Globus pallidus (tissue), 1 donor: ENCODE data around the gene RSPH1.

ENCODE experiments used
- DNase-seq: peaks from one replicate; pipeline ENCODE4 v3.0.0-alpha.2; 2015; ENCODE audit warnings: low spot score

The RSPH1 gene

DNA sequence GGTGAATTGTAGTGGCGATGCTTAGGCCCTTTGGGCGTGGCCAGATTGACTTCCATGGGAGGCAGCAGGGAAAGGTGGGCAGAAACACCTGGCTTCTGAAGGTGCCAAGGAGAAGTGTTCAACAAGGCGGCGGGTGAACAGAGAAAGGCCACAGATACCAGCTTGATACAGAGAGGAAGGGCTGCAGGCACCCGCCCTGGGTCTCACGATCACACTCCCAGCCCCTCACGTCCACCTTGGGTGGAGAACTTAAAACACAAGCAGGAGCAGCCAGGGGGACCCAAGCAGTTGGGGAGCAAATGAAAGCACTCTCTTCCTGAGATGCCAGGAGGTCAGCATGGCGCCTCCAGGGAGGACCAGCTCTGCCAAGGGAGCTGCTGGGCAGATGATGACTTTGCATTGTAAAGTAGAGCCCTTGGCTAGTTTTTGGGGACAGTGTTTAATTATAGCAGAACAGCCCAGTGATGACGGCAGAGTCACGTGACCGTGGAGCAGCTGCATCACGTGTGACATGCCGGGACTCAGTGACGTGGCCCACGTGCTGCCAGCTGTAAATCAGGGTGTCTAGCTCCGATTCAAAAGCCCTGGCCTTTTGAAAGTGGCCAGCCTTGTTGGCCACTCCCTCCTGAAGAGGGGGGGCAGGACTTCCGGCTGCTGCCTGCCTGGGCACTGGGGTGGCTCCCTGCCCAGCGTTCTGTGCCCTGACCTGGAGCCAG is 36.6 kb upstream of the RSPH1 start:
- DNase-seq = peak; percentile 73

DNA sequence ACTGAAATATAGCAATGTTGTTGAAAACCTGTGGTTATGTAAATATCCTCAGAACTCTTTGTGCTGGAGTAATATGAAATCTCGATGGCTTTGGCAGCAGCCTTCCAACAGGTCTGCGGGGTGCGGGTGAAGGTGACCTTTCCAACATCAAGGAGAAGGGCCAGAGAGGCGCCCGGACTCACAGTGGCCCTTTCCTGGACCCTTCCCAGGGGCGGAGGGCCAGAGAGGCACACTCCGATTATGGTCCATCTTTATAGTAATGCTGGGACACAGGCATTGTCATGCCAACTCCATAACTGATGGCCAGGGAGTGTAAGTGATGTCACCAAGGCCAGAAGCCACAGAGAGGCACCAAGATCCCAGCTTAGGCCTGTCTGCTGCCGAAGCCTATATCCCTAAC is 35.7 kb upstream of the RSPH1 start:
- no peak for DNase-seq

DNA sequence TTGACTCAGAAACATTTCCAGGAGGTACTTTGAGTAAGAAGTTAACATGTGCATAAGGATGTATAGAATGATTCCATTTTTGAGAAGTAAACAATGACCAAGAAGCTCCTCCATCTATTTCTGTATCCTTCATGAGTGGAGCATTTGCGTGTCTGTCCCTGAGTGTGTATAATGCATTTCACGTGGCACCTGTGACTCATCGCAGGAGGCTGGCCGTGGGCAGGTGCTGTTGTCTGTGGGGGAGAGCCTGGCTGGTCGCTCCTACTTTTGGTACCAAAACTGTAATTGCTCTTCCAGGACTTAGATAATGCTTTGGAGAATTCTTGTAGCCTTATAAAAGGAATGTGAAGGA is 34.1 kb upstream of the RSPH1 start:
- no peak for DNase-seq

DNA sequence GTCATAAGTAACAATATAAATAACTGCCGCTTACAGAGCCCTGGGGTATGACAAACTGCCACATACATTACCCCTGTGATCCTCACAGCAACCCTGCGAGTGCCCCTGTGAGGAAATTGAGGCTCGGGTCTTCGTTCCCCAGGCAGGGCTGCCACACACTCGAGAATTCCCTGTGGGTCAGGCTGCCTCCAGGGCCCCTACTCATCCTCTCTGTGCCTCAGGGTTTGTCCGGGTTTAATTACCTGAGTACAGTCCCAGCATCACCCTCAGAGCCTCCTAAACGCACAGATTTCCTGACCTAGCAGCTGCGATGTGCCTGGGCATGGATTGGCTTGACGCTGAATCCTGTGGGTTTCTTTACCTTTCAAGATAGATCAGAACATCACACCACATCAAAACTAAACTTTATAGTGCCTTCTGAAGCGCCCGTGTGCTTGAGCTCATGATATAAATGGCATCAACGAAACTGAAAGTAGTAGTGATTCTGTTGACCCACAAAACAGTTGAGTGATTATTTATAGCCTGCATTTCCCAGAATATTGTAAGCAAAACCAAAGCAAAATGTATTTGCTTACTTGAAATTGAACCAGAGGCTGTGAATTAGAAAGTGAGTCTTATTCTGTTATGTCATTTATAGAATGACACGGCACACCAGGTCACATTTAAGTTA is 31.6 kb upstream of the RSPH1 start:
- no peak for DNase-seq

DNA sequence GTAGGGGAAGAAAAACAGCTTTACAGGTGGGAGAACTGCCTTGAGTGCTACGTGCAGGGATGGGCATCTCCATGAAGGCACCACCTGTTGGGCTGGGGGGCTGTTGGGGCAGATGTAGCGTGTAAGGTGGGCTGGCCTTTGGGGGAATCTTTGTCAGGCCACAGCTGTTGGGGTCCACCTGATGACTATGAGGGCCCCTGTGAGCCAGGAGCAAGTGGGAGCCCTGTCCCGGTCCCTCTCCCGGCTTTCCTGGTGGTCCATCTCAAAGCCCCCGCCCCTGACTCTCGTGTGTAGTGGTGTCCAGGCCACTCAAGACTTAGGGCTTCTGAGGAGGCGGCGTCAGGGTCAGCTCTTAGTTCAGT is 31.1 kb upstream of the RSPH1 start:
- no peak for DNase-seq

DNA sequence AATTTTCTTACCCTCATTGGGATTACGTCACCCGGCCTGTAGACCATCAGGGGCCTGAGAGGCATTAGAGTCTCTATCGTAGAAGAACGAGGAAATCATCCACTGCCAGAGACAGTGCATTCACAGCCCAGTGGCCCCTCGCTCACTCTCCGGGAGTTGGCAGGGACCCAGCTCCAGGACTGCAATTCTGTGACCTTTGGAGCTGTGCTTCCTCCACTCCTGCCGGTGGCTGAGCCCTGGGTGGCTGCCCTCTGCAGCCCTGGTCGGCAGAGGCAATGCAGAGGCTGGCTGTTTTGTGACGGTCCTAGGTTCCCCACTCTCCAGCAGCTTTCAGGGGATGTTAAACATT is 30.3 kb upstream of the RSPH1 start:
- DNase-seq = no peak

DNA sequence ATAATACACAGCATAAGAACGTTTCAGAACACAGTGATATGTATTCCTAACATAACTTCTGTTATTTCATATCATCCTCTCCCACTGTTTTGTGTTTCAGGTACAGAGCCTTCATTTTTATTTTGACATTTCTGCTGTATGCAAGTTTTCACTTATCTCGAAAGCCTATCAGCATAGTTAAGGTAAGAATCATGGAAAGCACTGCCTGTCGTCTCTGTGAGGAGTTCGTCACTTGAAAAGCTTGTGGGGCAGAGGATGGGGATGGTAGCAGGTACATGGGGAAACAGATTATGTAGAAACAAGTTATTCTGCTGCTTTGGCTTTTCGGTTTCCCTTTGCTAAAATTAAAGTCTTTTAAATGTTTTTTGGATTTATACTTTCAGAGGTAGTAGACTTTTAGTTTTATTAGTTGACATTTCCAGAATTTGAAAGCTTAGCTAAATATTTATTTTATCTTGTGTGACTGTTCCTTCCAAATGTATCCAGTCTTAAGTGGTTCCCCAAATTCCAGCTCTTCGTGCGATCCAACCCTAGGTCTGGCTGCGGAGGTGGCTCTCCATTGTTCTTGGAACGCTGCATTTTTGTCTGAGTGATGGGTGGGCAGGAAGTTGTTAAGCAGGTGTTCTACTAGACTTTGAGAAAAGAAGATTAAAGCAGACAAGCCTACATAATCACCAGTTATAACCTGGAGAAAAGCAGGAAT is 29.8 kb upstream of the RSPH1 start:
- no peak for DNase-seq

DNA sequence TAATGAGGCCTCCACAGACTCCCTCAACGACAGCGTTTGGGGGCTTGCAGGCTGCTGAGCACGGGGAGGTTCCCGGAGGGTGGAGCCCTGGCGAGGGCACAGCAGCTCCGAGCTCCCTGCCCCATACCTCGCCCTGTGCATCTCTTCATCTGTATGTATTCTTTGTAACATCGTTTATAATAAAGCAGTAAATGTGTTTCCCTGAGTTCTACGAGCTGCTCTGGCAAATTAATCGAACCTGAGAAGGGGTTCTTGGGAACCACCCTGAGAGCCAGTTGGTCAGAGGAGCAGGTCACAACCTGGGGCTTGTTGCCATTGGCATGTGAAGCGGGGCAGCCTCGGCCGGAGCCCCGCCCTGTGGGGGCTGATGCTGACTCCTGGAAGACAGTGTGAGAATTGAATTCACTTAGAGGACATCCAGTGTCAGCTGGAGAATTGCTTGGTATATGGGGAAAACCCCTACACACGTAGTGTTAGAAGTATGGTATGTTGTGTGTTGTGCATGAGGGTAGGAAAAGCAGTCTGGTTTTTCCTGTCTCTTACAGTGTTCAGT is 29.1 kb upstream of the RSPH1 start:
- no peak for DNase-seq

DNA sequence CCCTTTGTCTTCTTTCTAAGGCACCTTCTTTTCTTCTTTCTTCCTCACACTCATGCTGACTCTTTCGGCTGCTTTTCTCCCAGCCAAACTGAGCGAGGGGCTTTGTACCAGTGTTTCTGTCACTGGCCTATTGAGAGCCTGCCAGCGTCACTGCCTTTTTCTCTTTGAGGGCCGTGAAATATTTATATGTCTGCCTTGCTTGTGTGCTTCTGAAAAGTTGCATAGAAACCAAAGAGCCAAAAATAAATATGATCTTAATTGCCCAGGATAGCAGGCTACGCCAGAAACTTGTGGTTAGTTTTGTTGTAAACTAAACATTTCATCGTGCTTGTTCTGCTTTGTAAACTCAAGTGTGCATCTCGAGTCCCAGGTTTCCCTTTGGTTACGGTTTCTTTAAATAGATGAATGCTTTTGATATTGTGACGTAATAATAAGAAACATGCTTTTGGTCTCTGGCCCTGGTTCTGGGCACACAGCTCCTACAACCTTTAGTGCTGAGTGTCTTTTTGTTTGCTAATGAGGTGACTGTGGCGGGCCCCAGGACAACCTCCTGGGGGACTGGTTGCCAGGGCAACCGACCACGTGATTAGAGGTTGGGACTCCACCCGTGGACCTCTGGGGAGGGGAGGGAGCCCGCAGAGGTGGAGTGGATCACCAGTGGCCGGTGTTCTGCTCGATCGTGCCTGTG is 28.5 kb upstream of the RSPH1 start:
- DNase-seq = peak; percentile 19

DNA sequence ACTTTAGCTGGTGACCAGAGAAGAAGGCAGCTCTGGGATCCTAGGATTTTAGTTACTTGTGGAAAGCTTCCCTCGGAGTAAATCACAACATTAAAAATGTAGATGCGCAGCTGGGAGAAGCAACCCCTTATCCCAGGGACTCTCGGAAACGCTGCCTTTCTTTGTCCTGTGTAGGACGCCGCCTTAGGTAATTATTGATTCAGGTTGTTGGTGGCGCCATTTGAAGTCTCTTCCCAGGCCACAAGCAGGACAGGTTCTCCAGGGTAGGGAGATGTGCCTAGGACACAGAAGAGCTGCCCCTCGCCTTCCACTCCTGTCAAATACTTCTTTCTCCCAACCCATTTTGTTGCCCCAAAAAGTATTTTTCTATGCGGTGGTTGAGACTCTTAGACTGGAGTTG is 27.9 kb upstream of the RSPH1 start:
- no peak for DNase-seq

DNA sequence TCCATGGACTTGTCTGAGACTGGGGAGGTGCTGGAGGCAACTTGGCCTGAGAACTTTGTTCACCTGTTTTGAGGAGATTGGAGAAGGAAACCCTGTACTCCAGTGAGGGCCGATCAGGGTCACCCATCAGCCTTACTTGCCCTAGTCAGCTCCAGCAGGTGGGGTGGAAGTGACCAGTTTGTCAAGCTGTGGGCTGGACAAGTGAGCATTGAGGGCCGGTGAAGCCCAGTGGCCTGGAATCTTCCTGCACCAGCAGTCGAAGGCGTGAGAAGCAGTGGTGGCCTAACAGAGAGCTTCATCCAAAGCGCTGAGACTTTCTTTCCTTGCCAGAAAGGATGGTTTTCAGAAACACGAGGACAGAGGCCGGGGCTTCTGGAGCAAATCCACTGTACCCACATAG is 27.2 kb upstream of the RSPH1 start:
- no peak for DNase-seq

DNA sequence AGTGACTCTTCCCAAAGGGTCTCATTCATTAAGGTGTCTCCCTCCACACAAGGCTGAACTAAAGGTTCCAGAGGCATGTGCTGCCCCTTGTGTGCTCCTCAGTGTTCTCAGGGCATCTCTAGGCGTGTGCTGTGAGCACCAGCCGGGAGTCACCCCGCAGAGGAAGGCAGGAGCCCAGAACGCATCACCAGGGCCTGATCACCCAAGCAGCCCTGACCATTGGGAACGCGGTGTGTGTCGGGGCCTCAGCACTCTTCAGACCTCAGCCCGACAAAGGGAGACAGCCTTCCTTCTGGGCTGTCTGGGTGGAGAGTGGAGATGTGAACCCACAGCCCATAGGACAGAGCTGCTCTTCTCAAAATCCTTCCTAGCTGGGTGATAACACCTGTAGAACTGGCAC is 26.7 kb upstream of the RSPH1 start:
- no peak for DNase-seq

DNA sequence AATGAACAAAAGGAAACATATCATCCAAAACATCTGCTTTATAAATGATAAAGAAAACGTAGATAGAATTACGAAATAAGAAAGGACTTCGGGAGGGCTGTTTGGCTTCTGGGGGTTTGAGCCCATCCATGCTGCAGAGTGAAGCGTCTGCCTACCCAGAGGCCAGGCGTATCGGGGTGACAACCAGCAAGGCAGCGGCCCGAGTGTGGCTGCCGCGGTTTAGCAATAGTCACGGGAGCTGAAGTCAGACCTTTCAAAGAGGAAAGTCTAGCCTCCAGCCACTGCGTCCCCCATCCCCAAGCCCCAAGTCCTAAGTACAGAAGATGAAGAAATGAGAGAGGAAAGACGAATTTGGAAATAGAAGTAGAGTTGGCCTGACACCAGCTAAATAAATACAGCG is 26.2 kb upstream of the RSPH1 start:
- no peak for DNase-seq

DNA sequence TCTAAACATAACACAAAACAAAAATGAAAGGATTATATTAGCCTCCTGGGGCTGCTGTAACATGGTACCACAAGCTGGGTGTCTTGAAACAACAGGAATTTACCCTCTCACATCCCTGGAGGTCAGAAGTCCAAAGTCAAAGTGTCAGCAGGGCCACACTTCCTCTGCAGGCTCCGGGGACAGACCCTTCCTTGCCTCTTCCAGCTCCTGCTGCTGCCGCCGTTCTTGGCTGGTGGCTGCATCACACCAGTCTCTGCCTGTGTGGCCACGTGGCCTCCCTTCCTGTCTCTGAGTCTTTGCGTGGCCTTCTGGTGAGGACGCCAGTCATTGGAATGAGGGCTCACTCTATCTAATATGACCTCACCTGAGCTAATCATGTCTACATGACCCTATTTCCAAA is 25.8 kb upstream of the RSPH1 start:
- DNase-seq = no peak

DNA sequence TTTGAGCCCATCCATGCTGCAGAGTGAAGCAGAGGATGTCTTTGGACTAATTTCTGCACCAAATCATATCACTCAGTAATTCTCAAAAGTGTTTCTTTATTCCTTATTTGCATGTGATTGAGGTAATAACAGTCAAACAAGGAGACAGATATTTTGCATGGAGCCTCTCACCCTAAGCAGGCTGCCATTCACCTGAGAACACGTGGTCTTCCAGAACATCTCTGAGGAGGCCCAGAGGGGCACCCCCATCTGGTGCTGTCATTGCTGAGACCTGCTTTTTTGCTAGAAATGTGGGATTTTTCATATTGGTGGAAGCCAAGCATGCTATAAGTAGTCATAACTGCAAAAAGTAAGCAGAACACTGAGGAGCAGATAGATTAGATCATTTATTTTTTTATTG is 25.4 kb upstream of the RSPH1 start:
- no peak for DNase-seq

DNA sequence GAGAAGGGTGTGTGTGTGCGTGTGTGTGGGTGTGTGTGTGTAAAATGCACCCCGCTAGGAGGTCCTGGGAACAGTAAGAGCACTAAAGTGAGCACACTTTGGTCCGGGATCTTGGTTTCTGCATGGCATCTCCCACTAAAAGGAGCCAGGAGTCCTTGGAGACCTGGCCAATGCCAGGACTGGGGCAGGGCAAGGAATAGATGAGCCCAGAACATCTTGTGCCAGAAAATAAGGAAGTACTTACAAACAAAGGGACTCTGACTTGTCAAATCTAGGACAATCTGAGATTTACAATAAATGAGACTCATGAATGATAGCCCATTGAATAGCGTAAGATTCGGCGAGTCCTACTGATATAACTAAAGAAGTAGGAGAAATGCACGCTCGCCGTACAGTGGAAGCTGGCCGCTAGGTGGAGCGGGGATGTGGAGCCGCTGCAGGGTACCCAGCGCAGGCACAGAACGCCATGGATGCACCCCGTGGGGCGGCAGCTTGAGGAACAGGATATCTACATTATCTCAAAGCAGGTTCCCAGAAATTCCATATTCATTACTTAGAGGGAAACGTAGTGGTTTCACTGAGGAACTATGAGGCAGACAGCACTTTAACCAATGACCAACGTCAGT is 24.7 kb upstream of the RSPH1 start:
- no peak for DNase-seq

DNA sequence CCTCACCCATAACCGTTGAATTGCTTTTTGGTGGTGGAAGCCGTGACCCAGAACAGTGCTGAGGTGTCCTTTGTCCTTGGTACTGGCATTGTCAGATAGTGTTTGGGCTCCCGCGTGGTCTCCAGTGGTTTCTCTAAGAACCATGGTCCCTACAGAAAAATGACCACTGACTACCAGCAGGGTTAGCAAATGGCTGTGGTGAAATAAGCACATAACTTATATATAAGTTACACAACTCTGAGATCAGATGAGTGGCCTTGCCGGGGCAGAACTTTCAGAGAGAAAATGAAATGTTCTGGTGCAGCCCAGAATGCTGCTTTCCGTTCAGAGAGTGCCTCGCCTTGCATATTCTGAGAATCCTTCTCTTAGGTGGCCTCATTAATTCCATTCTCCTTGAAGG is 22.6 kb upstream of the RSPH1 start:
- DNase-seq = no peak

DNA sequence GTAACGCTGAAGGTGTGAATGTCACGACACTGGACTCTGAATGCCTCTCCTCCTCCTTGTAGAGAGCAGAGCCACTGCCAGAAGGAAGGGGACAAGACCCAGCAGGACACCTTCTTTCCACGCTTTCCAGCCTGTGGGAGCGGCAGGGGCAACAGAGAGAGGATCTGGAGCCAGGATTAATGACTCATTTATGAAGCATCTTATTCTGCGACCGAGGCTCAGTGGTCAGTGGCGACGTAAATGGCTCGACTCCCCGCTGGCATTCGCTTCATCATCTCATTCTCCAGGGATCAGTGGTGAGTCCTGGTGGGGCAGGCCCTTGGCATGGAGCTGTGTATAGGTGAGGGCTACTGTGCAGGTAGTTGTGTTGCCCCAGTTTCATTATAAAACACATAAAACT is 22.2 kb upstream of the RSPH1 start:
- no peak for DNase-seq

DNA sequence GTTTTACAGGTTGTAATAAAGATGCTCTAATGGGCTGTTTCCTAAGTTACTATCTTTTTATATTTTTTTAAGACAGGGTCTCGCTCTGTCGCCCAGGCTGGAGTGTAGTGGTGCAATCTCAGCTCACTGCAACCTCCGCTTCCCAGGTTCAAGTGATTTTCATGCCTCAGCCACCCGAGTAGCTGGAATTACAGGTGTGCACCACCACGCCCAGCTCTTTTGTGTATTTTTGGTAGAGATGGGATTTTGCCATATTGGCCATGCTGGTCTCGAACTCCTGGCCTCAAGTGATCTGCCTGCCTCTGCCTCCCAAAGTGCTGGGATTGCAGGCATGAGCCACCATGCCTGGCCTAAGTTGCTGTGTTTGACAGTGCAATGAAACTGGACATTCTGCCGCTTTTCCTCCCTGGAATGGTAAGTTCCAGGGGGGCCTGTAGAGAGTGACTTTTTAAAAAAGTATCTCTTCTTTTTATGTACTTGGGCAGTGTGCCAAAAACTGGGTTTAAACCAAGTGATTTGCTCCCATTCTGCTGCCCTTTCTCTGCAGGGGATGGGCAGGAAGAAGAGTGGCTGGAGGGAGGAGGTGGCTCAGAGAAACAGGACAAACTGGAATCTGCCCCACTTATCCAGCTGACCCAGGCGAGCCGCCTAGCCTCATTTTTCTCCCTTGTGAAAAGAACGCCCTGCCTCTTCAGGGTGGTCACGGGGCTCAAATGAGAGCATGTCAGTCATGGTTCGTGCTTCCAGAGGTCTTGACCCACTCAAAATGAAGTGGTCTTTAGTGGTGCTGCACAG is 19.9 kb upstream of the RSPH1 start:
- DNase-seq = no peak

DNA sequence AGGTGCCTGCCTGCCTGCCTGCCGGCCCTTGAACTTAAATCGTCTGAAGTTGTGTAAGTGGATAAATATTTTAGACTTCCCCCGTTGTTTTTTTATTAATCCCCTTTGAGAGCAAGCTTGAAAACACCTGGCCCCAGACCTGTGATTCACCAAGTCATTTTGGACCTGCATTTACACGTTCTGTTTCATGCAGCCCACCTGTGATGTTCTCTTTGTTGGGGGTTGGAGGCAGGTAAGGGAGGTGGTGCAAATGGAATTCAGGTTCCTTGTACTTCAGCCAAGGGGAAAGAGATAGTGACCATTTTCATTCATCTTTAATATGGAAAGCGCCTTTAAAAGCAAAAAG is 18.8 kb upstream of the RSPH1 start:
- DNase-seq = no peak

DNA sequence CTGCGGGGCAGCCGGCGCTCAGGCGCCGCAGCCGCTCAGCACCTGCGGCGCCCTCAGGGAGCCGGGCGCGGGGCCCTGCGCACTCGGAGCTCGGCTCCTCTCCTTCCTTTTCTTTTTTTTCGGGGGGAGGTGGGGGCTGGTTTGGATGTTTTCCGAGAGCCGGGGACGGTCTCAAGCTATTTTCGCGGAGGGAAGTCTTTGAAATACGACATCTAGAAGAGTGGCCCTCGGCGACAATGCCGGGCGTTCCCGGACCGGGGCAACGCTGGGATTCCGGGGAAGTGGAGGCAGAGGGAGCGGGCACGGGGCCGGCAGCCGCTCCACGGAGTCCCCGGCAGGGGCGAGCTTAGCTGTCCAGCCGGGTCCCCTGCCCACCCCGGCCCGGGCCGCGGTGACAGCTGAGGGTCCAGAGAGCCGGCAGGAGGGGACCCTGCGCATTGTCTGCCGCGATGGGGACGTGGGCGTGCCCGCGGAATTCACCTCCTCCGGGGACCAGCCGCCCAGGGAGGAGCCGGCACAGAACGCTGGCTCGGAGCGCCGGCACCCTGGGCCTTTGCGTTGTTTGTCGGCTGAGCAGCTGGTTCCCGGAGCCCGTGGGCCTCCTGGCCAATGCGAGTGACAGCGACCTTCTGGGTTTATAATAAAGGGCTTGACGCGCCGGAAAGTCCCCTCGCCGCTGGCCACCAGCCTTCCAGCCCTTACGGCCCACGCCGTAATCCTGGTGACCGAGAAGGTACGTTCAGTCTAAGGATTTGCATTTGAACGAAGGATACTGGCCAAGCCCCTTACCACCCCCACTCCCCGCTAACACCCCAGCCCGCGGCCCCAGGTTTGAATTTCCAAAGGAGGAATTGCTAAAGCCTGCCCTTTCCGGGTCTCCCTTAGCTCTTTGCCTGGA is 18.2 kb upstream of the RSPH1 start:
- no peak for DNase-seq
